NOMO-1 (cell line): Measurements from ENCODE around the gene PABPN1.

Source experiments
- DNase-seq, 2 experiments: peaks; one replicate each; lab custom pipeline; 2025; ENCODE audit not compliant: unreplicated experiment in 2 of 2; lab: John Stamatoyannopoulos, UW

PABPN1 gene

DNA sequence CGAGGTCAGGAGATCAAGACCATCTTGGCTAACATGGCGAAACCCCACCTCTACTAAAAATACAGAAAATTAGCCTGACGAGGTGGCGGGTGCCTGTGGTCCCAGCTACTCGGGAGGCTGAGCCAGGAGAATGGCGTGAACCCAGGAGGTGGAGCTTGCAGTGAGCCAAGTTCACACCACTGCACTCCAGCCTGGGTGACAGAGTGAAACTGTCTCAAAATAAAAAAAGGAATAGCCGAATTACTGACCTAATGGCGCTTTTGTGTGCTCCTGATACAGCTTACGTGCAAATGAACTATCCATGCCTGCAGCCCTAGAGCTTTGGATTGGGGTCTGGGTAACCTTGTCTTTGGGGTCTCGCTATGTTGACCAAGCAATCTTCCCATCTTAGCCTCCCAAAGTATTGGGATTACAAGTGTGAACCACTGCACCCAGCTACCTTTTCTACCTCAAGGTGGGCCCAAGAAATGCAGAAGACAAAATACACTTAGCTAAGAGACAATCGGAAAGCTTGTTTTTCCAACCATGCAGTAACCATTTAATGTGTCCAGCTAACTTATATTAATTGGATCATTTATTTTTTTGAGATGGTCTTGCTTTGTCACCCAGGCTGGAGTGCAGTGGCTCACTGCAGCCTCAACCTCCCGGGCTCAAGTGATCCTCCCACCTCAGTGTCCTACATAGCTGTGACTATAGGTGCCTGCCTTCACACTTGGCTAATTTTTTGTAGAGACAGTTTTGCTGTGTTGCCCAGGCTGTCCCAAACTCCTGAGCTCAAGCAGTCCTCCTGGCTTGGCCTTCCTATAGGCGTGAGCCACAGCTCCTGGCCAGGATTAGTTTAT, 5.5 kb downstream of the PABPN1 start:
- DNase-seq: no peak

DNA sequence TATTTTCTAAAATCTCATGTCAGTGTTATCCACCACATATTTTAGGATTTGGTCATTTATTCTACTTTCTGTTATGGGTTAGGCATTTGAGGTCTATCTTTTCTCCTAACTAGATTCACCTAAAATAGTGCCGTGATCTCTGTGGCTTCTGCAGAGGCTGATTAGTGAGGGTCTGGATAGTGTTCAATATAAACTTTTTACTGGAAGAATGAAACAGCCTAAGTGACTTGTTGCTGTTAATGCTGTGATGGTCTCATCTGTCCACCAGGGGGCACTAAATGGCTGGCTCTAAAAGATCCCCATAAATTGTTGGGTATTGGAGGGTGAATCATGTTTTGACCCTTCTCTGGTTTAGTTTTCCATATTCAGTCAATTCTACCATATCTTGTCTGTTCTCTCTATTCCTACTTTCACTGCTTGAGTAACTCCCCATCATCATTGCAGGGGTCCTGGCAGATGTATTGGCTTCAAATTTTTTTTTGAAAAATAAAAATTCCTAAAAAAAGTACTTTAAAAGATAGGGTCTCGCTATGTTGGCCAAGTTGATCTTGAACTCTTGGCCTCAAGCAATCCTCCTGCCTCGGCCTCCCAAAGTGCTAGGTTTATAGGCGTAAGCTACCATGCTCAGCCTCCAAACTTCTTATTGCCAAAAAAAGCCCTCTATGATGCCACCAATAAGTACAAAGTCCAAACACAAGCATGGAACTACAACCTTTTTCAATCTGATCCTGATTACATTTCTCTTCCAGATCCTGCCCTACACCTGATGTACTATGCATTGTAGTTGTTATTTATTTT, 6.9 kb downstream of the PABPN1 start:
- peak; percentile 50 to 63 for DNase-seq

DNA sequence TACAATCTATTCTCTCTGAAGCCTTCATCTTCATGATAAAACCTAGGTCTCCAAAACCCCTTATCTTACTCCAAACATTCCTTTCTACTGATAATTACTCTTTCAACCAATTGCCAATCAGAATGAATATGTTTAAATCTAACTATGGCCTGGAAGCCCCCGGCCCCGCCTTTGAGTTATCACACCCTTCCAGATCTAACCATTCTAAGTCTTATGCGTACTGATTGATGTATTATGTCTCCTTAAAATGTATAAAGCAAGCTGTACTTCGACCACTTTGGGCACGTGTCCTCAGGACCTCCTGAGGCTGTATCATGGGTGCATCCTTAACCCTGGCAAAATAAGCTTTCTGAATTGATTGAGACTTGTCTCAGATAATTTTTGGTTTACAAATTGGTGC, 14.4 kb downstream of the PABPN1 start:
- no peak for DNase-seq

DNA sequence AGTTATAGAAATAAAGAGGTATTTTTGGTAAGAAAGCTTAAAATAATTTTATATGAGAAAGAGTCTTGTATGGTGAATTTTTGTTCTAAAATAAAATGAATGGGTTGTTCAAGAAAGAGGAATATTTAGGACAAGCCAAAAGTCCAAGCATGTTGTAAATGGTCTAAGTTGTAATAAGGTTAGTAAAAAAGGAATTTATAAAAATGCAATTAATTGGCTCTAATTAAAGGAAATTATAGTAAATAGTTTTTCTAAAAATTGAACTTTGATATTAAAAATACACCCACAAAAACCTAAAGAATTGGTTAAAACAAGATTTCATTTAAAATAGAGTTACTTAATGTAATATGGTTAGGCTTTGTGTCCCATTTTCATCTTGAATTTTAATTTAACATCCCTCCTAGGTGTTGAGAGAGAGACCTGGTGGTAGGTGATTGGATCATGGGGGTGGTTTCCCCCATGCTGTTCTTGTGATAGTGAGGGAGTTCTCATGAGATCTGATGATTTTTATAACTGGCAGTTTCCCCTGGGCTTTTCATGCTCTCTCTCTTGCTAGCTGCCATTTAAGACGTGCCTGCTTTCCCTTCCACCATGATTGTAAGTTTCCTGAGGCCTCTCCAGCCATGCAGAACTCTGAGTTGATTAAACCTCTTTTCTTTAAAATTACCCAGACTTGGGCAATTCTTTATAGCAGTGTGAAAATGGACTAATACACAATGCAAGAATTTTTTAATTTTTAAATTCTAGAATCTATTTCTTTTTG, 18.4 kb downstream of the PABPN1 start:
- no peak for DNase-seq

DNA sequence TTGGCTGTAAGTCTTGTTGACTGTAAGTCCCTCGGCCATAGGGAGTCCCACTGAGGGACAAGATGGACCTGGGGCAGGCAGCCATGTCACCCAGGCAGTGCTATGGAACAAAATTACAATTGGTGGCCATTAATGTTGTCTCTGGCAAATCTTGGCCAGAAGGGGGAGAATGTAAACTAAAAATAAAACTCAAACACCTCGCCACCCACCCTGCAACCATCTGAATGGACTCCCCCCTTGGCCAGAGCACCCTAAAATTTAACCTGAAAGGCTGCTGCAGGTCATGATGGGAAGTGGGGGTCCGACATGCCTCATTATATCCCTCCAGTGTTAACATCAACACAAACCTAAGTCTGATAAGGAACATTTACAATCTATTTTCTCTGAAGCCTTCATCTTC, 23.2 kb downstream of the PABPN1 start:
- no peak for DNase-seq

DNA sequence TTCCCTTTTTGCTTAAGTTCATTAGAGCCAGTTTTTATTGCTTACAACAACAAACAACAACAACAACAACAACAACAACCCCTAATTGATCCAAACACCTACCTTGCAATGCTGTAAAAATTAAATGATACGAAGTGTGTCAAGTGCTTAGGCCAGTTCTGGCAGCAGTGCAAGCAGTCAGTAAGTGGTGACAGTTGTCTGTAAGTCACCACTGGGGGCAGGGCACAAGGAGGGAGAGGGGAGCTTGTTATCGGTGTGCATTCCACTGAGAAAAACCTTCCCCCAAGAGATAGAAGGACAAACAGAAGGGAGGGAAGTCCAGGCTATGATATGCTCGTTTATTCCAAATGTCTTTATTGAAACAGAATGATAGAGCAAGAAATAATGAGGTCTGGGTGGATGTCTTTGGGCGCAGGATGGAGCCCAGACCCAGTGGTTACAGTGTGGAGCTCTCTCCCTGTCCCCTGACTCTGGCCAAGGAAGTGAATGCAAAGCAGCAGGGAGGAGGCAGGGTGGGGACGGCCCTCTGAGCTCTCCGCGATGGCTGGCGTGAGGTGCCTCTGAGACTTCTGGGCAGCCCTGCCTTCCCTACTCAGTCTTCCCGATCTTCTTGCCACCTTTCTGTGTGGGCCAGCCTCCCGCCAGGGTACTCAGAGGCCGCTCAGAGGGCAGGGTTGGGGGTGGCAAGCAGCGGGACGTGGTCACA, 24.9 kb downstream of the PABPN1 start:
- DNase-seq: no peak

DNA sequence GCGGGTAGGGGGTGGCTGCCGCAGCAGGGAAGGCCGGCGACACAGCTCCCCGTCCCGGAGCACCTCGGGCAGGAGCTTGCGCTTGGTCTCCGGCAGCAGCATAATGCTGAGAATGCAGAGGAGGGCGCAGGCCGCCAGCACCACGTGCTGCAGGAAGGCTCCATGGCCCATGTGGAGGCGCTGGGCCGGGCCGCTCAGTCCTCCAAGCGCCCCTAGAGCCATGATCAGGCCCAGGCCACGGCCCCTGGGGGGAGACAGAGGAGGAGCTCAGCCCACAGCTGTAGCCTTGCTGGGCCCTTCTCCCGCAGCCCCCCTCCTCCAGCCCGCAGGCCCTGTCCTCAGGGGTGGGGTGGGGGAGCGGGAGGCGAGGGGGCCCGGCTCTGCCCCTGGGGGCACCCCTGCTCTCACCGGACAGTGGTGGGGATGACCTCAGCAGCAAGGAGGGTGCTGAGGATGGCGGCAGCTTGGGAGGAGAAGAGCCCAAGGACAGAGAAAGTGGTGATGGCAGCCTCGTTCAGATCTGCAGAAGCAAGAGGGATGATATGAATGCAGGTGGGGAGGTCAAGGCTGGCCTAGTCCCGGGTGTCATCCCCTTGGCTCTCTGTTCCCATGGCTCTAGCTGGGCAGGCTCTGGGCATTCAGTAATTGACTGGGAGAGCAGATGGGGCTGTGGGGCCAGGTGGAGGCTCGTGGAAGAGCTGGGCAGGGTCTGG, 25.6 kb downstream of the PABPN1 start:
- no peak for DNase-seq

DNA sequence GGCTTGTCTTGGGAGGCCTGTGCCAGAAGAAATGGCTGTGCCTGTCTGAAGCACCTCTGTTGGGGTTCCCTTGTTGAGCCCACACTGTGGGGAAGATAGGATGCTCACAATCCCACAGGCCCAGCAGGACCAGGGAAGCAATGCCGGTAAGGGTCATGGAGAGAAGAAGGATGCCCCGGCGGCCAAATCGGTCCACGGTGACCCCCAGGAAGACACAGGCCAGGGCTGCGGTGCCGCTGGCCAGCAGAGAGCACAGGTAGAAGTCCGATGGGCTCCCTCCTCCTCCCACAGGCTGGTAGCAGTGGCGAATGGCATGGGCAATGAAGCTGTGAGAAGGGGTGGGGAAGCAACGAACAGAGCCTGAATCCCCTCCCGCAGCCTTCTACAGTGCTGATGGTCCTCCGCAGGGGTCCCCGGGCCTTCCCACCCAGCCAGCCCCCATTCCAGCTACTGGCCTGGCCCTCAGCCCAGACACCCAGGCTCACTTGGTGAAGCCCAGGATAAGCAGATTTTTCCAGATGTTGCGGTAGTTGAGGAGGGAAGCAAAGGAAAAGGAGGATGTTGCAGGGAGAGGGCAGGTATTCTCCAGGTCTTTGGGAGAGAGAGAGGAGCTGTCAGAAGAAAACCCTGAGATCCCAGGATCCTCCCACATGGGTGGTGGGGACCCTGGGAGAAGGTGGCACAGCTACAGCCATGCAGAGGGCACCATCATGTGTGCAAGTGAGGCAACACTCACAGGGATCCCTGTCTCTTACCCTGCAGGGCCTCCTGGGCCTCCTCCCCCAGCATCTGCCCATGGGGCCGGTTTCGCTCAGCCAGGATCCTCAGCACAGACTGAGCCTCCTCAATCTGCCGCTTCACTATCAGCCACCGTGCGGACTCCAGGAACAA, 26.4 kb downstream of the PABPN1 start:
- DNase-seq: no peak

DNA sequence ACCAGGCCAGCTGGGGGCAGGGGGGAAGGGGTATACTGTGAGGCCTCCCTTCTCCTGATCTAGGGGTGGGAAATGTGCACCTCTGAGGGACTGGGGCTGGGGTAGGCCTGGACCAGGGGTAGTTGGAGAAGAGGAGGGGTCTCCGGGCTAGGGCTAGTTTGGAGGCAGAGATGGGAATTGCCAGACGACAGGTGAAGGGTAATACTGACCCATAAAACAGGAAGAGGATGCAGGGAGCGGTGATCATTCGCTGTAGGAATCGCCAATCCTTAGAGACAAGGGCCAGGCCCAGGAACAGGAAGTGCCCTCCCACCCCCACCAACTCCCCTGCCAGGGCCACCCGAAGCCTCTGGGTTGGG, 27.0 kb downstream of the PABPN1 start:
- DNase-seq: no peak

DNA sequence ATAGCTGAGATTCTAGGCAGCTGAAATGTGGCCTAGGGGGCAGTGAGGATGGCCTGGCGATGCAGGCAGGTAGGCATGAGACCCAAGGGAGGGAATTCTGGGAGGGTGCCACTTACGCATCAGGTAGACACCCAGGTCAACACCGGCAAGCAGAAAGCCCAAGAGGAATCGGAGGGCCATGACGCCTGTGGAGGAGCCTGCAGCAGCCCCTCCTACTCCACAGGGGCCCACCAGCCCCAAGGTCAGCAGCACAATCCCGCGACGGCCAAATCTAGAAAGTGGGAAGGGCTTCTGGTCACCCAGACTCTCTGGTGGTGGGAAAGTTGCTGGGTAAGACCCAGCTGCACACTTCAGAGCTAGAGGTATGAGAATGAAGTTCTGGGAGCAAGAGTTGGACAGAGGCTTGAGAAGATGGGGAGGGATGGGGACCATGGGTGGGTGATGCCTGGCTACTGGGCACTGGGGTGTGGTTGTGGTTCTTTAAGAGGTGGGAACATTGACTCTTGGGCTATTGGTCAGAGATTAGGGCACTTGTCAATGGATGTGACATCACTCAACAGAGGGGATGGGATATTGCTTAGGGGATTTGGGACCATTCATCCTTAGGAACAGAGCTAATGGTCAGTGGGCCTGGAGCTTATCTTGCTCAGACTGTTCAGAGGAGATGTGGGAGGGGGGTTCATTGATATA, 28.0 kb downstream of the PABPN1 start:
- DNase-seq: no peak

DNA sequence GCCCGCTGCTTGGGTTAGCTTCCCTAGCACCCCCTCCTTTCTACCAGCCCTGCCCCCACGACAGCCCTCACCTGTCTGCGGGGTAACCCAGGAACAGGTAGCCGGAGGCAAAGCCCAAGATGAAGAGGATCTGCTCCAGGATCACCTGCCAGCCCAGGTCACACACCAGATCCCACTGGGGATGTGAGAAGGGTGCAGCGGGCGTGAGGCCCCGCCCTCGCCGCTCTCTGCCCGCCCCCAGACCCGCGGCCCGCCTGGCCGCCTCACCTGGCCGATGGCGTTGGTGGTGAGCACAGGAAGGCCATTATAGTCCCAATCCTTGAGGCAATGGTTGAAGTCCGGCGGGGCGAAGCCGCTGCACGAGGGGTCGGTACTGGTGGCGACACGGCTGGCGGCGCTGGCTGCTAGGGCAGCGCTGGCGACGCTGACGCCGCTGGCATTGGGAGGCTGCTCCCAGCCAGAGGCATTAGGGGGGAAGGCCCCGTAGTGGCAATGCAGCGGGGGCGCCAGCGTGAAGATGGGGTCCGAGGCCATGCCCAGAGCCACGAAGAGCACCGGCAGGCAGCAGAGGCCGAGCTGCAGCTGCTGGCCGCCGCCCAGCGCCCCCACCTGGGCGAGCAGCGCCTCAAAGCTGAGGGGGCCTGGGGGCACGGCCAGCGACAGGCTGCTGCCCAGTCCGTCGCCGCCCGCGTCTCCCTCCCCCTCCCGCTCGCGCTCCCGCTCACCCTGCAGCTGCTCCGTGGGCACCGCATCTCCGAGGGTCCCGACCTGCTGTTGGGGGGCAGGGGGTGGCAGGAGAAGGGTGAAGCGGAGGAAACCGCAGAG, 30.6 kb downstream of the PABPN1 start:
- DNase-seq: no peak

DNA sequence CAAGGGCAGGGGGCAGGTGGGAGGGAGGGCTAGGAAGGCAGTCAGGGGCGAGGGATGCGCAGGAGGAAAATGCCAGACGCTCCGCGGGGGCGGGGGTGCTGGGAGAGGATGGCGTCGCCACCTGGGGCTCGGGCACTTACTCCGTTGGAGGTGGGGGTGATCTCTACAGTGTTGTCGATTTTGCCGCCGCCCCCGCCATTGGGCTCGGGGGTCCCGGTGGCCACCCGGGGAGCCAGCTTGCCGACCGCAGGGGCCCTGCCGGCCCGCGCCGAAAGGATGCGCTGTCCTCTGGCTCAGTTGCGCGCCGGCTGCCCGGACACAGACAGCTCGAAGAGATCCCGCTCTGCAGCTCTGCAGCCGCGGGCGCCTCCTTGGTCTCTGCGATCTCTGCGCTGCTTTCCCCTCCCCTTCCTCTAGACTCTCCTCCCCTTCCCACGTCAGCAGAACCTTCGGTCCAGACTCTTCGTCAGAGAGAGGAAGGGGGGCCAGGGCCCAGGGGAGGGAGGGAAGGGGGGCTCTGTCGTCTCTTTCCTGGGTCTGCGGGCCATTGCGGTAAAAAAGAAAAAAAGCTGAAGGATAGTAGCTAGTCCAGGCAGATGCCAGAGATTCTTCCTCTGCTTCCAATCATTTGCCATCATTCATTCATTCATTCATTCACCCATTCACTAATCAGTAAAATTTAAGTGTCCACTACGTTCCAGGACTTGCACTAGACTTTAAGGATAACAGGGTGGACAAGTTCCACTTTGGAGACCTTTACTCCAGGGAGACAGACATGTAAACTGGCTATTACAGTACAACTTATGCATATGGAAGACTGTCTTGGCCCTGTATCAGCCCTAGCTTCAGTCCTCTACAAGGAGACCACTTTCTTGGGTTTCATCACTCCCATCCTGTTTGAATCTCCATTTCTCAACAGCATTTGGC, 31.5 kb downstream of the PABPN1 start, which contains the start of gene SLC22A17:
TSS of gene SLC22A17 (minus strand) at position 382 of the 927 bp plus-strand sequence.
- no peak for DNase-seq

DNA sequence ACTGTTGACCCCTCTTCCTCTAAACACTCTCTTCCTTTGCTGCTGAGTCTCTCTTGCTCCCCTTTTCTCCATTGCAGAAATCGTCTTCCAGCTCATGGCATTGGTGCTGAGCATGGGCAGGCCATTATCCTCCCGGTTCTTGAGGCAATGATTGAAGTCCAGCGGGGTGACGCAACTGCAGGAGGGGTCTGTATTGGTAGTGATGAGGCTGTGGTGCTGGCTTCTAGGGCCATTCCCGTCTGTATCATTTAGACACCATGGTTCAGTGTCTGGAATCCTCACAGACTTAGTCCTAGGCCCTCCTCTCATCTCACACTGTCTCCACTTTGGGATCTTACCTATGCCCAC, 32.1 kb downstream of the PABPN1 start:
- no peak for DNase-seq

DNA sequence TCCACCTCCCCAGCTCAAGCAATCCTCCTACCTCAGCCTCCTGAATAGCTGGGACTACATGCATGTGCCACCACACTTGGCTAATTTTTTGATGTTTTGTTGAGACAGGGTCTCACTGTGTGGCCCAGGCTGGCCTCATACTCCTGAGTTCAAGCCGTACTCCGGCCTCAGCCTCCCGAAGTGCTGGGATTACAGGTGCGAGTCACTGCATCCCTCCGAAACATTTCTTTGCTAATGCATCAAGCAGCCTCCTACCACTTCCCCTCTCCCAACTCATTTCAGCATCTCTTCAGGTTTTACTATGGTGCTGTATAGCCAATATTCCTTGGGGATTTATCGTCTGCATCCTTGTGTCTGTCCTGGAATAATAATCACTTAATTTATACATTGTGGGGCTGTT, 33.7 kb downstream of the PABPN1 start:
- no peak for DNase-seq

DNA sequence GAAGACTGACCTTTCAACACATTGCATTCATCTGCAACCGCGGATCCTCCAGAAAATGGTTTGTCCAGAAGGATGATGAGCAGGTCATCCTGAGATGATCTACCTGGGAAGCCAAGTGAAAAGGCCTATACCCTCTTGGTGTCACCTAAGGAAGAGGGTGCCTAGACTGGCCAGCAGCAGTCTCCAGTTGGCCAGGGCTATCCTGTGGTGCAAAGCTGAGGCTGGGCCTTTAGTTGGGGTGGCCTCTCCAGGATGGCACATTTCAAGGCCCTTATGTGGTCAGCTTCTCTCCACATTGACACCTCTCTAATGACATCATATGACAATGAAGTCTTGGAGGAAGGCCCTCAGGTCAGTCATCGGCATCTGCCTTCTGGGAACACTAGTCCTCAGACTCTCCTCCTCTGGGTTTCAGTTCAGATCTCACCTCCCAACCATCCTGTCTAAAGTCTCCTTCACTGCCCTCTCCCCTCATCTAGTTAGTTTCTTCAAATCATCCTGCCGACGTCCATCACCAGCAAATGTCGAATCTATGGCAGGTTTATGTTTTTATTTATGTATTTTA, 34.7 kb downstream of the PABPN1 start:
- no peak for DNase-seq

DNA sequence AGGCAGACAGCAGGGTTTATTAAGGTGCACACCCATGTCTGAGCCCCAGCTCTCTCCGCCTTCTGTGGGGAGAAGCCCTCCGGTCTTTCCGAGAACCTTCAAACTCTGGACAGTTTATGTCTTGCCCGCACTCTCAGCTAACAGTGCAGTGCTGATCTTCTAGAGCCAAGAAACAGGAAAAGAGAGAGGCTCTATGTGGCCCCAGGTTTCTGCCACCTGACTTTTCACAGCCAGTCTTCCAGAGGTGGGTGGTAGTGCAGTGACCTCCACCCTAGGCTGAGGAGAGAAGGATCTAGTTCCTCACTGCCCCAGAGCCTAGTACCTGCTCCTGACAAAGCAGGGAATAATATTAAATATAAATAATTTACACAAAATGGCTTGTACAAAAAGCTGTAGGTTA, 35.4 kb downstream of the PABPN1 start:
- no peak for DNase-seq
